ENCODE data around the gene EP400. TPM values are rescaled to one million over a fixed set of nuclear protein-coding genes. Genes with fewer than 3 reads are reported as not detected.

EP400 gene
- total and polyA plus RNA-seq, 2 of the 4 experiments (the other 2 are of a cell fraction) = 4.3 to 11.4 TPM

GRCh38 chr12:131904346-131904745, 45.4 kb upstream of the EP400 start:
- Histone ChIP-seq H3K23ac (ENCODE audit: low read depth, low read length) (no peak overlapping the region), H2BK20ac (ENCODE audit: low read depth, low read length) (no peak overlapping the region), H3K4me3 (ENCODE audit: insufficient read depth, low read depth, low read length) (no peak overlapping the region), H2AFZ (replicated peaks; ENCODE audit: low read length, poor library complexity) (no peak overlapping the region), H4K20me1 (ENCODE audit: insufficient read depth, low read length) (peaks cover 49% of the 10 kb centered on the region), H2BK15ac (ENCODE audit: low read depth, low read length) (no peak overlapping the region), H2AK5ac (ENCODE audit: low read depth, low read length) (no peak overlapping the region), H4K5ac (ENCODE audit: low read depth, low read length) (no peak overlapping the region), H3K4me2 (ENCODE audit: low read depth, low read length) (no peak overlapping the region), H3K14ac (replicated peaks; ENCODE audit: low read depth, low read length) (no peak overlapping the region), H3K79me1 (ENCODE audit: low read depth in 1 of 2, low read length in 2 of 2) (peaks cover 12 to 58% of the 10 kb centered on the region in 2 experiments), H3K9me3 (ENCODE audit: control insufficient read depth, insufficient read depth, low read length) (no peaks in the 10 kb centered on the region), H3K4me1 (ENCODE audit: control insufficient read depth, insufficient read depth, low read length) (no peaks in the 10 kb centered on the region), H3K27me3 (ENCODE audit: control insufficient read depth, insufficient read depth, low read length) (no peaks in the 10 kb centered on the region), H3K4ac (ENCODE audit: low read depth, low read length) (no peak overlapping the region), H4K91ac (ENCODE audit: insufficient read depth, low read depth, low read length) (no peak overlapping the region), H3K56ac (ENCODE audit: extremely low read depth, insufficient read depth, low read length) (no peak overlapping the region), H2AK9ac (replicated peaks; ENCODE audit: low read depth, low read length, poor library complexity) (no peak overlapping the region), H3K18ac (ENCODE audit: low read depth, low read length) (no peak overlapping the region), H4K8ac (ENCODE audit: low read depth in 2 of 2, low read length in 2 of 2) (no peak overlapping the region), H3K27ac (ENCODE audit: insufficient read depth, low read length) (no peak overlapping the region), H3K9ac (ENCODE audit: low read depth, low read length) (no peak overlapping the region), H3K36me3 (ENCODE audit: control insufficient read depth, insufficient read depth, low read length) (peaks cover 27% of the 10 kb centered on the region), H2BK5ac (ENCODE audit: low read depth, low read length, poor library complexity, severe bottlenecking) (no peak overlapping the region), H2BK120ac (ENCODE audit: low read depth, low read length) (no peak overlapping the region), H3K9me1 (ENCODE audit: insufficient read depth, low read length) (peaks cover 5% of the 10 kb centered on the region; the same call in 1 of the 2 replicates)
- TF ChIP-seq SMC3 (IDR thresholded peaks at IDR 0.05; ENCODE audit: low read depth, low read length) = no peak
- no peak for TF ChIP-seq ELK1 (IDR thresholded peaks at IDR 0.05; ENCODE audit: borderline replicate concordance, low read depth, low read length)
- no TSS peak for BruUV-seq (replicated peaks)
- POLR2A ChIA-PET (ENCODE audit: unreplicated experiment) = no interaction called here
- DNase-seq (no peak), ATAC-seq (ENCODE audit: low read depth) (no peak)
- in situ Hi-C loops (cut with MboI; ENCODE audit: low sequenced_read_pairs) (no loop called here), intact Hi-C loops (cut with micrococcal nuclease) (no loop called here), dilution Hi-C loops (cut with HindIII; ENCODE audit: low sequenced_read_pairs, unreplicated experiment) (no loop called here)
- CTCF ChIA-PET = no interaction called here
- WGBS, 2 experiments (ENCODE audit: extremely low coverage in 2 of 2, insufficient read length in 1 of 2) = no CpG with 5 or more reads among the region's 5 CpGs
